H1 (cell line): ENCODE measurements around the gene ZDHHC24. TPM values are rescaled to one million over a fixed set of nuclear protein-coding genes. Genes with fewer than 3 reads are reported as not detected.
"Not testable (repeated sequence)": the region's sequence is repeated elsewhere in the genome, so short reads cannot be mapped to it uniquely, and the experiment has no call there.

ENCODE experiments used
- CTCF ChIA-PET: fragments of 300-600 bp; sonication (Branson Sonifier 250); formaldehyde crosslinking; loops from one replicate; lab custom pipeline; 2021; ENCODE audit not compliant: partially characterized antibody; lab: Charles Lee
- POLR2A ChIA-PET: fragments of 300-600 bp; sonication (Branson Sonifier 250); formaldehyde crosslinking; loops from one replicate; lab custom pipeline; 2021; ENCODE audit warnings: inconsistent platforms; ENCODE audit not compliant: partially characterized antibody; lab: Charles Lee
- DNase-seq, 2 experiments: peaks; one replicate each; pipeline versions ENCODE4 v3.0.0 to v3.0.0-alpha.2; 2010 to 2022; ENCODE audit warnings: low spot score in 2 of 2, low read depth in 1 of 2, mixed read lengths in 1 of 2
- FAIRE-seq: peaks from 2 replicates; lab custom pipeline; 2011; peaks lifted over from hg19 to GRCh38; lab: Jason Lieb, UNC
- H2AFZ ChIP-seq: 2 replicates; pipeline ENCODE4 v1.8.1; 2012; ENCODE audit warnings: low read length, inconsistent platforms
- H2AK5ac ChIP-seq: 2 replicates; pipeline ENCODE4 v1.6.1; 2013; ENCODE audit warnings: low read depth, low read length
- H2BK120ac ChIP-seq: replicated peaks from 2 replicates; pipeline ENCODE3; 2013; ENCODE audit warnings: low read depth, low read length, inconsistent platforms
- H2BK12ac ChIP-seq: 2 replicates; pipeline ENCODE4 v1.6.1; 2013; ENCODE audit warnings: low read depth, low read length
- H2BK15ac ChIP-seq: 2 replicates; pipeline ENCODE4 v1.6.1; 2013; ENCODE audit warnings: low read length
- H2BK20ac ChIP-seq: 2 replicates; pipeline ENCODE4 v1.6.1; 2013; ENCODE audit warnings: low read length
- H2BK5ac ChIP-seq: 2 replicates; pipeline ENCODE4 v1.6.1; 2013; ENCODE audit warnings: low read depth, low read length
- H3K14ac ChIP-seq: 2 replicates; pipeline ENCODE4 v1.6.1; 2013; ENCODE audit warnings: inconsistent platforms; ENCODE audit not compliant: insufficient read length
- H3K18ac ChIP-seq: 2 replicates; pipeline ENCODE4 v1.6.1; 2013; ENCODE audit warnings: low read length; ENCODE audit errors: extremely low read depth
- H3K23ac ChIP-seq: 2 replicates; pipeline ENCODE4 v1.6.1; 2013; ENCODE audit warnings: inconsistent platforms; ENCODE audit not compliant: insufficient read length
- H3K23me2 ChIP-seq: 2 replicates; pipeline ENCODE4 v1.6.1; 2013; ENCODE audit warnings: low read depth, low read length
- H3K27ac ChIP-seq: 2 replicates; pipeline ENCODE4 v1.6.1; 2011; ENCODE audit warnings: low read depth, low read length, inconsistent platforms
- H3K27me3 ChIP-seq, 4 experiments: replicated peaks in 1 of 4; 1 replicate in 1 of 4; 2 replicates in 3 of 4; pipeline versions ENCODE4 v1.6.1 to v1.8.1; 2011 to 2013; ENCODE audit warnings: low read length in 3 of 4, mild to moderate bottlenecking in 3 of 4, inconsistent platforms in 2 of 4, mixed read lengths in 2 of 4, moderate library complexity in 1 of 4; ENCODE audit not compliant: control insufficient read depth in 3 of 4, insufficient read depth in 3 of 4; ENCODE audit errors: extremely low read depth in 1 of 4
- H3K36me3 ChIP-seq, 4 experiments: 2 replicates each; pipeline versions ENCODE4 v1.6.1 to v1.8.1; 2011 to 2013; ENCODE audit warnings: mild to moderate bottlenecking in 4 of 4, low read length in 3 of 4, moderate library complexity in 2 of 4, control low read depth in 1 of 4, inconsistent platforms in 1 of 4; ENCODE audit not compliant: insufficient read depth in 4 of 4, control insufficient read depth in 2 of 4
- H3K4ac ChIP-seq: replicated peaks from 2 replicates; pipeline ENCODE3; 2013; ENCODE audit warnings: low read length, low read depth, mixed read lengths, inconsistent platforms; ENCODE audit not compliant: insufficient read length
- H3K4me1 ChIP-seq, 4 experiments: replicated peaks in 1 of 4; 1 replicate in 1 of 4; 2 replicates in 3 of 4; pipeline versions ENCODE4 v1.6.1 to v1.8.1; 2011 to 2013; ENCODE audit warnings: low read length in 3 of 4, inconsistent platforms in 2 of 4, mixed read lengths in 1 of 4; ENCODE audit not compliant: insufficient read depth in 4 of 4, control insufficient read depth in 3 of 4
- H3K4me2 ChIP-seq, 2 experiments: 2 replicates each; pipeline versions ENCODE4 v1.6.1 to v1.8.1; 2011 to 2013; ENCODE audit warnings: low read depth in 2 of 2, low read length in 2 of 2, control low read depth in 1 of 2, inconsistent platforms in 1 of 2, mild to moderate bottlenecking in 1 of 2; ENCODE audit not compliant: insufficient read depth in 1 of 2
- H3K4me3 ChIP-seq, 4 experiments: fragments of 200-600, 300-600 bp in 1 of 4; sonication (generic), shearing (Covaris generic), sonication (Bioruptor Twin) in 1 of 4; 2 replicates each; pipeline versions ENCODE4 v1.5.1 to v1.8.1; 2011 to 2016; ENCODE audit warnings: low read length in 4 of 4, low read depth in 3 of 4, control low read depth in 2 of 4, inconsistent platforms in 2 of 4, mild to moderate bottlenecking in 2 of 4, mixed read lengths in 1 of 4, moderate library complexity in 1 of 4; ENCODE audit not compliant: insufficient read depth in 2 of 4; ENCODE audit errors: extremely low read depth in 1 of 4
- H3K56ac ChIP-seq: replicated peaks from 2 replicates; pipeline ENCODE3; 2013; ENCODE audit warnings: low read depth, mild to moderate bottlenecking, mixed read lengths, low read length, inconsistent platforms; ENCODE audit not compliant: insufficient read length
- H3K79me1 ChIP-seq: 2 replicates; pipeline ENCODE4 v1.6.1; 2013; ENCODE audit warnings: low read depth, low read length, control low read depth
- H3K79me2 ChIP-seq, 2 experiments: 2 replicates each; pipeline versions ENCODE4 v1.6.1 to v1.8.1; 2012 to 2013; ENCODE audit warnings: low read length in 2 of 2, mild to moderate bottlenecking in 2 of 2, inconsistent platforms in 1 of 2; ENCODE audit not compliant: insufficient read depth in 2 of 2, control insufficient read depth in 1 of 2
- H3K9ac ChIP-seq, 4 experiments: replicated peaks in 1 of 4; 1 replicate in 1 of 4; 2 replicates in 3 of 4; pipeline versions ENCODE4 v1.6.1 to v1.8.1; 2011 to 2013; ENCODE audit warnings: low read depth in 3 of 4, low read length in 3 of 4, control low read depth in 2 of 4, mild to moderate bottlenecking in 2 of 4, moderate library complexity in 2 of 4, inconsistent platforms in 1 of 4; ENCODE audit errors: extremely low read depth in 1 of 4
- H3K9me3 ChIP-seq, 2 experiments: 2 replicates each; pipeline versions ENCODE4 v1.6.1 to v1.8.1; 2012 to 2013; ENCODE audit warnings: mild to moderate bottlenecking in 2 of 2, moderate library complexity in 2 of 2, control low read depth in 1 of 2, inconsistent platforms in 1 of 2, low read depth in 1 of 2, low read length in 1 of 2, mixed read lengths in 1 of 2; ENCODE audit not compliant: insufficient read depth in 2 of 2
- H4K20me1 ChIP-seq, 2 experiments: replicated peaks in 1 of 2; 2 replicates each; pipeline versions ENCODE3 to v1.8.1; 2011 to 2013; ENCODE audit warnings: inconsistent platforms in 2 of 2, low read length in 2 of 2, mild to moderate bottlenecking in 1 of 2; ENCODE audit not compliant: insufficient read depth in 2 of 2, control insufficient read depth in 1 of 2
- H4K5ac ChIP-seq: 2 replicates; pipeline ENCODE4 v1.6.1; 2013; ENCODE audit warnings: low read length, low read depth, mixed read lengths, inconsistent platforms; ENCODE audit not compliant: insufficient read length
- H4K8ac ChIP-seq: 2 replicates; pipeline ENCODE4 v1.8.0; 2013; ENCODE audit warnings: mild to moderate bottlenecking, moderate library complexity, low read length, inconsistent platforms; ENCODE audit not compliant: insufficient read depth; ENCODE audit errors: extremely low read depth
- H4K91ac ChIP-seq: replicated peaks from 2 replicates; pipeline ENCODE3; 2013; ENCODE audit warnings: low read length, mixed read lengths, inconsistent platforms; ENCODE audit not compliant: insufficient read length
- WGBS, 2 experiments: shearing (Covaris generic) in 1 of 2; methylation state at CpG; one replicate each; pipeline versions ENCODE4 v1.1.6 to v1.1.7; 2013 to 2015; ENCODE audit warnings: low lambda C conversion rate in 2 of 2, mixed read lengths in 2 of 2, inconsistent platforms in 1 of 2, low coverage in 1 of 2, missing lambda C conversion rate in 1 of 2; ENCODE audit not compliant: insufficient replicate concordance in 2 of 2, insufficient coverage in 1 of 2, insufficient read length in 1 of 2; ENCODE audit errors: extremely low coverage in 1 of 2, missing lambda C conversion rate in 1 of 2; 5-methylcytosine and 5-hydroxymethylcytosine counted together
- polyA plus RNA-seq, 7 experiments: library from polyadenylated mRNA; depleted of rRNA in 3 of 7; stranded (reverse) in 5 of 7; unstranded in 2 of 7; fragments of >200 nt in 5 of 7; fragments of 200-250 nt in 2 of 7; gene quantifications; 1 replicate in 5 of 7; 2 replicates in 1 of 7; 4 replicates in 1 of 7; pipeline versions ENCODE4 v1.2.1 to v1.2.3, GENCODE V29; 2011 to 2013; ENCODE audit warnings: missing spikeins in 2 of 7, mixed read lengths in 2 of 7
- total RNA-seq: library from RNA; stranded (reverse); fragmentation: NEBNext Ultra II Directional; extraction: Animal tissue kit (Norgen Biotek cat#: 25700); gene quantifications from 2 replicates; pipeline ENCODE4 v1.2.1, GENCODE V29; 2021

ZDHHC24 gene
- total and polyA plus RNA-seq, 2 of the 8 experiments (the other 6 are each of a cell fraction or from before 2014, with no cell fraction given): 8.4 to 9.7 TPM

GRCh38 chr11:66585447-66585846, 39.6 kb upstream of the ZDHHC24 start:
- ChIA-PET POLR2A (interaction anchor here (6.8 kb wide), 1 partner anchor 17 kb away, joined by 51 read pairs; the partner anchor contains the start of gene CTSF), CTCF (interaction anchor here (1.2 kb wide), 1 partner anchor 38 kb away, joined by 5 read pairs; no protein-coding TSS in a partner anchor)
- not testable (repeated sequence) for H3K14ac ChIP-seq, H3K4me1 ChIP-seq, H2AK5ac ChIP-seq, H2AFZ ChIP-seq, H3K18ac ChIP-seq, H3K4me2 ChIP-seq, H3K27me3 ChIP-seq, H2BK15ac ChIP-seq, H3K4me3 ChIP-seq, FAIRE-seq, DNase-seq, H3K79me1 ChIP-seq, H4K20me1 ChIP-seq, H3K4ac ChIP-seq, H2BK5ac ChIP-seq, H4K8ac ChIP-seq, H3K36me3 ChIP-seq, H2BK12ac ChIP-seq, H3K23ac ChIP-seq, H3K23me2 ChIP-seq, H3K56ac ChIP-seq, H3K79me2 ChIP-seq, H3K27ac ChIP-seq, H4K91ac ChIP-seq, H2BK20ac ChIP-seq, H2BK120ac ChIP-seq, H4K5ac ChIP-seq, H3K9ac ChIP-seq
- WGBS, 2 experiments: 94% methylated on average over 1 of the region's 1 CpG; no CpG with 5 or more reads in 1 of the 2 experiments
- peaks cover 5 to 10% of the 10 kb centered on the region in 2 experiments; a peak in 2 of 4 replicates for H3K9me3 ChIP-seq
